IMR-90 (cell line): ENCODE results near the gene PLCH2. TPM values are rescaled to one million over a fixed set of nuclear protein-coding genes. Genes with fewer than 3 reads are reported as not detected.

Experiments
- ATAC-seq: fragments of 200-7000 bp; cut with Tn5 transposase; 2 replicates; pipeline ENCODE4 v1.9.1; 2020; ENCODE audit warnings: low read depth, mild to moderate bottlenecking, moderate library complexity
- BruUV-seq: library from RNA; stranded (reverse); fragments of 400-500 nt; replicated peaks from 2 replicates; lab custom pipeline; 2021; lab: Mats Ljungman, UMichigan
- CTCF ChIA-PET: fragments of 300-600 bp; formaldehyde crosslinking; extraction: SDS; loops from one replicate; lab custom pipeline; 2021; ENCODE audit warnings: antibody characterized with exemption; lab: Yijun Ruan, JAX
- POLR2A ChIA-PET: fragments of 300-600 bp; sonication (Branson Sonifier 250); formaldehyde crosslinking; loops from one replicate; lab custom pipeline; 2022; ENCODE audit warnings: antibody characterized with exemption; ENCODE audit not compliant: unreplicated experiment; lab: Charles Lee
- DNase-seq: peaks from one replicate; pipeline ENCODE4 v3.0.0; 2013
- H2AFZ ChIP-seq: replicated peaks from 2 replicates; pipeline ENCODE3; 2013; ENCODE audit warnings: low read length, mild to moderate bottlenecking; ENCODE audit not compliant: poor library complexity
- H2AK5ac ChIP-seq: 2 replicates; pipeline ENCODE4 v1.6.1; 2013; ENCODE audit warnings: low read depth, low read length, inconsistent platforms
- H2AK9ac ChIP-seq: replicated peaks from 2 replicates; pipeline ENCODE3; 2013; ENCODE audit warnings: mild to moderate bottlenecking, low read depth, low read length, moderate library complexity; ENCODE audit not compliant: poor library complexity
- H2BK120ac ChIP-seq: 2 replicates; pipeline ENCODE4 v1.6.1; 2013; ENCODE audit warnings: low read depth, low read length, inconsistent platforms
- H2BK15ac ChIP-seq: 3 replicates; pipeline ENCODE4 v1.6.1; 2013; ENCODE audit warnings: low read depth, low read length, inconsistent platforms
- H2BK20ac ChIP-seq: 2 replicates; pipeline ENCODE4 v1.6.1; 2013; ENCODE audit warnings: low read depth, mild to moderate bottlenecking, inconsistent platforms, low read length, moderate library complexity
- H2BK5ac ChIP-seq: 2 replicates; pipeline ENCODE4 v1.6.1; 2013; ENCODE audit warnings: mild to moderate bottlenecking, low read depth, low read length, inconsistent platforms; ENCODE audit not compliant: poor library complexity, severe bottlenecking
- H3K14ac ChIP-seq: replicated peaks from 2 replicates; pipeline ENCODE4 v1.6.1; 2013; ENCODE audit warnings: low read depth, low read length, inconsistent platforms
- H3K18ac ChIP-seq: 2 replicates; pipeline ENCODE4 v1.6.1; 2013; ENCODE audit warnings: low read depth, low read length, control low read depth
- H3K23ac ChIP-seq: 2 replicates; pipeline ENCODE4 v1.6.1; 2013; ENCODE audit warnings: low read depth, low read length, inconsistent platforms
- H3K27ac ChIP-seq: 2 replicates; pipeline ENCODE4 v1.5.1; 2013; ENCODE audit warnings: mild to moderate bottlenecking, control low read depth, low read length; ENCODE audit not compliant: insufficient read depth
- H3K27me3 ChIP-seq: 2 replicates; pipeline ENCODE4 v1.6.1; 2013; ENCODE audit warnings: low read length; ENCODE audit not compliant: control insufficient read depth, insufficient read depth
- H3K36me3 ChIP-seq: 2 replicates; pipeline ENCODE4 v1.6.1; 2013; ENCODE audit warnings: low read length, mixed read lengths; ENCODE audit not compliant: control insufficient read depth, insufficient read depth
- H3K4ac ChIP-seq: 2 replicates; pipeline ENCODE4 v1.6.1; 2013; ENCODE audit warnings: low read depth, low read length, inconsistent platforms
- H3K4me1 ChIP-seq: 2 replicates; pipeline ENCODE4 v1.6.1; 2013; ENCODE audit warnings: low read length, mixed read lengths; ENCODE audit not compliant: control insufficient read depth, insufficient read depth
- H3K4me2 ChIP-seq: 2 replicates; pipeline ENCODE4 v1.6.1; 2013; ENCODE audit warnings: low read depth, mild to moderate bottlenecking, control low read depth, low read length, moderate library complexity
- H3K4me3 ChIP-seq: 2 replicates; pipeline ENCODE4 v1.5.1; 2013; ENCODE audit warnings: low read depth, mild to moderate bottlenecking, control low read depth, low read length, moderate library complexity; ENCODE audit not compliant: insufficient read depth
- H3K56ac ChIP-seq: 2 replicates; pipeline ENCODE4 v1.6.1; 2013; ENCODE audit warnings: low read length, inconsistent platforms; ENCODE audit not compliant: insufficient read depth; ENCODE audit errors: extremely low read depth
- H3K79me1 ChIP-seq, 2 experiments: 2 replicates each; pipeline ENCODE4 v1.6.1; 2013; ENCODE audit warnings: low read length in 2 of 2, inconsistent platforms in 1 of 2, low read depth in 1 of 2
- H3K9ac ChIP-seq: 2 replicates; pipeline ENCODE4 v1.6.1; 2013; ENCODE audit warnings: low read depth, low read length, control low read depth
- H3K9me1 ChIP-seq: 2 replicates; pipeline ENCODE4 v1.6.1; 2013; ENCODE audit warnings: low read length, inconsistent platforms; ENCODE audit not compliant: insufficient read depth
- H3K9me3 ChIP-seq: 2 replicates; pipeline ENCODE4 v1.6.1; 2013; ENCODE audit warnings: low read length; ENCODE audit not compliant: control insufficient read depth, insufficient read depth
- H4K20me1 ChIP-seq: 2 replicates; pipeline ENCODE4 v1.6.1; 2013; ENCODE audit warnings: low read length, inconsistent platforms; ENCODE audit not compliant: insufficient read depth
- H4K5ac ChIP-seq: 2 replicates; pipeline ENCODE4 v1.6.1; 2013; ENCODE audit warnings: mild to moderate bottlenecking, low read depth, low read length, control low read depth
- H4K8ac ChIP-seq, 2 experiments: 2 replicates each; pipeline ENCODE4 v1.6.1; 2013; ENCODE audit warnings: low read depth in 2 of 2, low read length in 2 of 2, control low read depth in 1 of 2, inconsistent platforms in 1 of 2
- H4K91ac ChIP-seq: 2 replicates; pipeline ENCODE4 v1.6.1; 2013; ENCODE audit warnings: low read depth, low read length, inconsistent platforms; ENCODE audit not compliant: insufficient read depth
- BHLHE40 ChIP-seq: fragments of 150-350 bp; IDR thresholded peaks from 2 replicates; pipeline ENCODE4 v1.6.1; 2016; ENCODE audit warnings: mild to moderate bottlenecking, low read depth, low read length
- CEBPB ChIP-seq: IDR thresholded peaks from 2 replicates; pipeline ENCODE4 v1.6.1; 2012; ENCODE audit warnings: low read depth, low read length, improper control_type of control experiment
- CHD1 ChIP-seq: IDR thresholded peaks from 2 replicates; pipeline ENCODE4 v1.6.1; 2012; ENCODE audit warnings: low read depth, low read length, improper control_type of control experiment
- MAFK ChIP-seq: IDR thresholded peaks from 2 replicates; pipeline ENCODE4 v1.6.1; 2012; ENCODE audit warnings: low read depth, low read length, improper control_type of control experiment
- MAZ ChIP-seq: IDR thresholded peaks from 2 replicates; pipeline ENCODE4 v1.6.1; 2012; ENCODE audit warnings: low read depth, mild to moderate bottlenecking, low read length, improper control_type of control experiment, moderate library complexity, borderline replicate concordance
- MXI1 ChIP-seq: IDR thresholded peaks from 2 replicates; pipeline ENCODE4 v1.6.1; 2012; ENCODE audit warnings: low read depth, mild to moderate bottlenecking, low read length, moderate library complexity, borderline replicate concordance
- NFE2L2 ChIP-seq: fragments of 150-350 bp; IDR thresholded peaks from 2 replicates; pipeline ENCODE4 v1.6.1; 2016; ENCODE audit warnings: low read depth, mild to moderate bottlenecking, low read length
- POLR2A ChIP-seq: IDR thresholded peaks from 2 replicates; pipeline ENCODE4 v1.6.1; 2012; ENCODE audit warnings: mild to moderate bottlenecking, low read depth, low read length
- RAD21 ChIP-seq: IDR thresholded peaks from 2 replicates; pipeline ENCODE4 v1.6.1; 2012; ENCODE audit warnings: low read length, improper control_type of control experiment
- RCOR1 ChIP-seq: IDR thresholded peaks from 2 replicates; pipeline ENCODE4 v1.6.1; 2012; ENCODE audit warnings: mild to moderate bottlenecking, low read length, improper control_type of control experiment; ENCODE audit not compliant: insufficient replicate concordance
- SMC3 ChIP-seq: fragments of 150-350 bp; IDR thresholded peaks from 2 replicates; pipeline ENCODE4 v1.6.1; 2016; ENCODE audit warnings: low read depth, mild to moderate bottlenecking, antibody characterized with exemption, low read length, moderate library complexity
- WGBS, 2 experiments: methylation state at CpG; one replicate each; pipeline versions ENCODE4 v1.1.5 to v1.1.7; 2013; ENCODE audit warnings: missing lambda C conversion rate in 2 of 2; ENCODE audit not compliant: insufficient read length in 1 of 2; ENCODE audit errors: extremely low coverage in 2 of 2; 5-methylcytosine and 5-hydroxymethylcytosine counted together
- dilution Hi-C: fragments of 300-500 bp; cut with HindIII; formaldehyde crosslinking; loops from one replicate; pipeline ENCODE4 v1.14.3; 2018; ENCODE audit warnings: low sequenced_read_pairs; ENCODE audit not compliant: unreplicated experiment
- in situ Hi-C: fragments of 300-500 bp; cut with MboI; formaldehyde crosslinking; loops from 3 replicates; pipeline ENCODE4 v1.14.3; 2019; ENCODE audit warnings: low sequenced_read_pairs, inconsistent platforms, mixed read lengths
- intact Hi-C: fragments of 100-400 bp; cut with micrococcal nuclease; formaldehyde crosslinking; loops from 2 replicates; pipeline ENCODE4 v1.10.0; 2022
- polyA plus RNA-seq, 3 experiments: library from polyadenylated mRNA; depleted of rRNA; stranded (reverse); fragments of >200 nt; gene quantifications; 2 replicates each; pipeline ENCODE4 v1.2.3, GENCODE V29; 2012; ENCODE audit warnings: low replicate concordance in 1 of 3
- total RNA-seq: library from RNA; depleted of rRNA; stranded (reverse); fragments of >200 nt; gene quantifications from 2 replicates; pipeline ENCODE4 v1.2.3, GENCODE V29; 2012
- TF ChIP-seq, protein P1 (sequence below): fragments of 150-350 bp; IDR thresholded peaks from 2 replicates; pipeline ENCODE4 v1.6.1; 2017; ENCODE audit warnings: mild to moderate bottlenecking, antibody characterized with exemption, low read length, low read depth
- TF ChIP-seq, protein P2 (sequence below): fragments of 150-350 bp; IDR thresholded peaks from 2 replicates; pipeline ENCODE4 v1.6.1; 2016; ENCODE audit warnings: low read depth, mild to moderate bottlenecking, low read length, moderate library complexity, borderline replicate concordance
- TF ChIP-seq, protein P3 (sequence below): conservative IDR thresholded peaks from 2 replicates; pipeline ENCODE4 v1.5.1; 2012; ENCODE audit warnings: mild to moderate bottlenecking, low read depth, low read length, improper control_type of control experiment

PLCH2 gene
- total and polyA plus RNA-seq, 2 of the 4 experiments (the other 2 are of a cell fraction), result 0.18 to 1.9 TPM

DNA sequence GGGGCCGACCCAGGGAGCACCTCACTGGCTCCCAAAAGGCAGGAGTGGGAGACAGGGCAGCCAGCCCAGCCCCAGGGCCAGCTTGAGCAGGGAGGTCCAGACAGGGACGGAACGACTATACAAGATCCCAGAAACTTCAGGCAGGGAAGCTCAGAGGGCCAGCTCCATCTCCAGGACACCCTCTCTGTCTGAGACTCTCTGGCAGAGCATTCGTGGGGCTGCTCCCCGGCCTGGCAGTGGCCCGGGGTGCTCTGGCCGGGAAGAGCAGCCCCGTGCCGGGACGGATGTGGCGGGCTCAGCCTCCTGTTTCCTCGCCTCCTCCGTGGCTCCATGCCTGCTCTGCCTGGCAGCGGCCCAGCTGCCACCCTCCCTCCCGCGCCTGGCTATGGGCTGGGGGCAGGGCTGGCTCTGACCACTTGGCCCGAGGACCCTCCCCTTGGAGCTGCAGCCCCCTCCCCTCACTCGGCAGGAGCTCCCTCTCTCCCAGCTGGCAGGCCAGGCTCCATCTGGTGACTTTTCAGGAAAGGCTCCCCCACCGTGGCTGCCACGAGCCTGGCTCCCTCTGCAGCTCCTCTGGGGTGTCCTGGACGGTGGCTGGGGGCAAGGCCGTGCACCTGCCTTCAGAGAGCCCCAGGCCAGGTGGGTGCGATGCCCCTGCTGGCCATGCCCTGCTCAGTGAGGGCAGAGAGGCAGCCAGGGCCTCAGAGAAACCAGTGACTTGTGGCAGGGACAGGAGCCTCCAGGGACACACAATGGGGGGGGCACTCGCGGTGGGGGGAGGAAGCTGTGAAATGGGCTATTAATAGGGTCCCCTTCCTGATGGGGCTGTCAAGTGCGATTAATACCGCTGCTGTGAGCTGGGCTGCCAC lies 5.6 kb upstream of the PLCH2 start:
- no peak overlapping the region for H4K5ac ChIP-seq
- 15% methylated on average over 16 of the region's 27 CpGs; no CpG with 5 or more reads in 1 of the 2 experiments for WGBS, 2 experiments
- no peak overlapping the region for H2AK5ac ChIP-seq
- no peaks in the 10 kb centered on the region for H3K9me1 ChIP-seq
- H4K91ac ChIP-seq, result no peak overlapping the region
- CTCF ChIA-PET, result interaction anchor here (1.3 kb wide), 1 partner anchor 10 kb away, joined by 3 read pairs; no protein-coding TSS in a partner anchor
- peaks cover 34% of the 10 kb centered on the region; the same call in 1 of the 2 replicates for H3K27me3 ChIP-seq
- H2AFZ ChIP-seq, result no peak overlapping the region
- POLR2A ChIA-PET, result interaction anchor here (0.6 kb wide), 1 partner anchor 9 kb away, joined by 3 read pairs; no protein-coding TSS in a partner anchor
- no peak overlapping the region for H3K9ac ChIP-seq
- dilution Hi-C loops (no loop called here), intact Hi-C loops (no loop called here), in situ Hi-C loops (no loop called here)
- H3K36me3 ChIP-seq, result no peaks in the 10 kb centered on the region
- H3K56ac ChIP-seq, result no peak overlapping the region
- no peak overlapping the region for H3K14ac ChIP-seq
- H4K20me1 ChIP-seq, result no peaks in the 10 kb centered on the region
- no peak overlapping the region for H2BK20ac ChIP-seq
- H2BK15ac ChIP-seq, result no peak overlapping the region
- ATAC-seq (no peak), DNase-seq (no peak)
- no peak overlapping the region for H3K23ac ChIP-seq
- H3K4ac ChIP-seq, result no peak overlapping the region
- H3K4me1 ChIP-seq, result no peaks in the 10 kb centered on the region
- H3K79me1 ChIP-seq, result no peaks in the 10 kb centered on the region
- no peak overlapping the region for H3K4me3 ChIP-seq
- no peak overlapping the region for H3K27ac ChIP-seq
- H2BK5ac ChIP-seq, result no peak overlapping the region
- H4K8ac ChIP-seq, result no peak overlapping the region
- no peak overlapping the region for H3K18ac ChIP-seq
- H3K4me2 ChIP-seq, result no peak overlapping the region
- no peaks in the 10 kb centered on the region for H3K9me3 ChIP-seq
- H2BK120ac ChIP-seq, result no peak overlapping the region
- H2AK9ac ChIP-seq, result no peak overlapping the region
- BruUV-seq, result no TSS peak
- TF ChIP-seq, protein P1, sequence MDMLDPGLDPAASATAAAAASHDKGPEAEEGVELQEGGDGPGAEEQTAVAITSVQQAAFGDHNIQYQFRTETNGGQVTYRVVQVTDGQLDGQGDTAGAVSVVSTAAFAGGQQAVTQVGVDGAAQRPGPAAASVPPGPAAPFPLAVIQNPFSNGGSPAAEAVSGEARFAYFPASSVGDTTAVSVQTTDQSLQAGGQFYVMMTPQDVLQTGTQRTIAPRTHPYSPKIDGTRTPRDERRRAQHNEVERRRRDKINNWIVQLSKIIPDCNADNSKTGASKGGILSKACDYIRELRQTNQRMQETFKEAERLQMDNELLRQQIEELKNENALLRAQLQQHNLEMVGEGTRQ, result no peak
- TF ChIP-seq, protein P2, sequence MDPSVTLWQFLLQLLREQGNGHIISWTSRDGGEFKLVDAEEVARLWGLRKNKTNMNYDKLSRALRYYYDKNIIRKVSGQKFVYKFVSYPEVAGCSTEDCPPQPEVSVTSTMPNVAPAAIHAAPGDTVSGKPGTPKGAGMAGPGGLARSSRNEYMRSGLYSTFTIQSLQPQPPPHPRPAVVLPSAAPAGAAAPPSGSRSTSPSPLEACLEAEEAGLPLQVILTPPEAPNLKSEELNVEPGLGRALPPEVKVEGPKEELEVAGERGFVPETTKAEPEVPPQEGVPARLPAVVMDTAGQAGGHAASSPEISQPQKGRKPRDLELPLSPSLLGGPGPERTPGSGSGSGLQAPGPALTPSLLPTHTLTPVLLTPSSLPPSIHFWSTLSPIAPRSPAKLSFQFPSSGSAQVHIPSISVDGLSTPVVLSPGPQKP, result no peak
- TF ChIP-seq, protein P3, sequence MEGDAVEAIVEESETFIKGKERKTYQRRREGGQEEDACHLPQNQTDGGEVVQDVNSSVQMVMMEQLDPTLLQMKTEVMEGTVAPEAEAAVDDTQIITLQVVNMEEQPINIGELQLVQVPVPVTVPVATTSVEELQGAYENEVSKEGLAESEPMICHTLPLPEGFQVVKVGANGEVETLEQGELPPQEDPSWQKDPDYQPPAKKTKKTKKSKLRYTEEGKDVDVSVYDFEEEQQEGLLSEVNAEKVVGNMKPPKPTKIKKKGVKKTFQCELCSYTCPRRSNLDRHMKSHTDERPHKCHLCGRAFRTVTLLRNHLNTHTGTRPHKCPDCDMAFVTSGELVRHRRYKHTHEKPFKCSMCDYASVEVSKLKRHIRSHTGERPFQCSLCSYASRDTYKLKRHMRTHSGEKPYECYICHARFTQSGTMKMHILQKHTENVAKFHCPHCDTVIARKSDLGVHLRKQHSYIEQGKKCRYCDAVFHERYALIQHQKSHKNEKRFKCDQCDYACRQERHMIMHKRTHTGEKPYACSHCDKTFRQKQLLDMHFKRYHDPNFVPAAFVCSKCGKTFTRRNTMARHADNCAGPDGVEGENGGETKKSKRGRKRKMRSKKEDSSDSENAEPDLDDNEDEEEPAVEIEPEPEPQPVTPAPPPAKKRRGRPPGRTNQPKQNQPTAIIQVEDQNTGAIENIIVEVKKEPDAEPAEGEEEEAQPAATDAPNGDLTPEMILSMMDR, result no peak
- no peak for TF ChIP-seq POLR2A
- no peak for TF ChIP-seq MAFK
- no peak for TF ChIP-seq RCOR1
- no peak for TF ChIP-seq CEBPB
- TF ChIP-seq MXI1, result no peak
- TF ChIP-seq NFE2L2, result no peak
- no peak for TF ChIP-seq SMC3
- TF ChIP-seq RAD21, result no peak
- TF ChIP-seq CHD1, result no peak
- TF ChIP-seq BHLHE40, result no peak
- TF ChIP-seq MAZ, result no peak
